Osteocyte (in vitro differentiated cells): ENCODE measurements around the gene LYST. TPM values are rescaled to one million over a fixed set of nuclear protein-coding genes. Genes with fewer than 3 reads are reported as not detected.

Experiments used
- DNase-seq: peaks from one replicate; pipeline ENCODE4 v3.0.0; 2021; ENCODE audit warnings: mixed read lengths; ENCODE audit not compliant: unreplicated experiment; ENCODE audit errors: extremely low spot score
- H3K27ac Mint-ChIP-seq: one replicate; pipeline ENCODE4 v1.8.0; 2021; ENCODE audit warnings: mild to moderate bottlenecking, mixed read lengths; ENCODE audit not compliant: unreplicated experiment
- H3K27me3 Mint-ChIP-seq: one replicate; pipeline ENCODE4 v1.8.0; 2021; ENCODE audit warnings: mixed read lengths; ENCODE audit not compliant: unreplicated experiment
- H3K36me3 Mint-ChIP-seq: one replicate; pipeline ENCODE4 v1.8.0; 2021; ENCODE audit warnings: mixed read lengths; ENCODE audit not compliant: unreplicated experiment
- H3K4me1 Mint-ChIP-seq: one replicate; pipeline ENCODE4 v1.8.0; 2021; ENCODE audit warnings: mixed read lengths; ENCODE audit not compliant: unreplicated experiment
- H3K4me3 Mint-ChIP-seq: one replicate; pipeline ENCODE4 v1.8.0; 2021; ENCODE audit warnings: mild to moderate bottlenecking, moderate library complexity, mixed read lengths; ENCODE audit not compliant: unreplicated experiment
- H3K9me3 Mint-ChIP-seq: one replicate; pipeline ENCODE4 v1.8.0; 2021; ENCODE audit warnings: mixed read lengths; ENCODE audit not compliant: unreplicated experiment
- CTCF ChIP-seq: fragments of 200-600 bp; sonication (generic); IDR thresholded peaks from 2 replicates; pipeline ENCODE4 v1.5.0; 2021; ENCODE audit warnings: antibody characterized with exemption, mild to moderate bottlenecking, moderate library complexity
- total RNA-seq: library from RNA; stranded (reverse); gene quantifications from 2 replicates; pipeline ENCODE4 v1.2.1, GENCODE V29; 2021

LYST gene
- total RNA-seq, 1 donor from 2014 or later = 21.7 TPM

DNA sequence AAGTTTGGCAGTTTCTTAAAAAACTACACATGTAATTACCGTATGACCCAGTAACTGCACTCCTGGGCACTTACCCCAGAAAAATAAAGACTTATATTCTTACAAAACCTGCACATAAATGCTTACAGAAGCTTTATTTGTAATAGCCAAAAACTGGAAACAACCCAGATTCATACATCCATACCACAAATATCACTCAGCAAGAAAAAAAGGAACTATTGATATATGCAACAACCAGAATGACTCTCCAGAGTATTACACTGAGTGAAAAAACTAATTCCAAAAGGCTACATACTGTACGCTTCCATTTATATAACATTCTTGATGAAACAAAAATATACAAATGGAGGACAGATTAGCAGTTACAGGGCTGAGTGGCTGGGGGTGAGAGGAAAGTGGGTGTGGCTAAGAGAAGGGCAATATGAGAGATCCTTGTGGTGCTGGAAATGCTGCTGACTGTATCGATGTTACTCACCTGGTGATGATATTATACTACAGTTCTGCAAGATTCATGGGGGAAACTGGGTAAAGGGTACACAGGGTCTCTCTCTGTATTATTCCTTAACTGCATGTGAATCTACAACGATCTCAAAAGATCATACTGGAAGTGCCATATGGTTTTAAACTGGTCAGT, 121.1 kb downstream of the LYST start:
- Mint-ChIP-seq H3K4me3 (no peak overlapping the region), H3K27me3 (no peaks in the 10 kb centered on the region), H3K36me3 (peaks cover 44% of the 10 kb centered on the region), H3K27ac (no peak overlapping the region), H3K9me3 (no peaks in the 10 kb centered on the region), H3K4me1 (peaks cover 17% of the 10 kb centered on the region)
- DNase-seq = no peak
- no peak for TF ChIP-seq CTCF

DNA sequence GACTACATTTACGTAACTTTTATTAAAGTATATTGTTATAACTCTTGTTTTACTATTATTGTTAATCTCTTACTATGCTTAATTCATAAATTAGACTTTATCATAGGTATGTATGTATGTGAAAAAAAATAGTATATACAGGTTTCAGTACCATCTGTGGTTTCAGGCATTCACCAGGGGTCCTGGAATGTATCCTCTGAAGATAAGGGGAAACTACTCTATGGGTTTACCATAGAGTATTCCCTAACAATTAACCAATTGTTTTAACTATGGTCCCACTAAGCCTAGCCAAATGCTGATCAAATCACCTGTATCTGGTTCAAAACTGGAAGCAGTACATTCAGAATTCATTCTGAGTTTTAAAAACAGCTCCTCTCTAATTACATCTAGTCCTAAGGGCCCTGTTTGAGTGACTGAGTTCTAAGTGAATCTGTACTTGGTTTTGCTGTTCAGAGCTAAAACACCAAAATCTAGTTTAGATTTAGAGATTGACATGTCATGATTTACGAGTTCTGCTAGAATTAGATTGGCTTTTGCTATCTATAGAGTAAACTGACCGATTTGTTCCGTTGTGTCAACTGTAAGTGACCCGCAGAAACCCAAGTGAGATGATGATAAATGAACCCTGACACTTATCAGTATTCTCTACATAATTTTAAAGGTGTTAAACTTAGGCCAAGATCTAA, 123.6 kb downstream of the LYST start:
- no peaks in the 10 kb centered on the region for H3K27me3 Mint-ChIP-seq
- DNase-seq = no peak
- no peaks in the 10 kb centered on the region for H3K9me3 Mint-ChIP-seq
- H3K4me1 Mint-ChIP-seq = peaks cover 35% of the 10 kb centered on the region
- H3K36me3 Mint-ChIP-seq = peaks cover 43% of the 10 kb centered on the region
- no peak overlapping the region for H3K27ac Mint-ChIP-seq
- H3K4me3 Mint-ChIP-seq = no peak overlapping the region
- TF ChIP-seq CTCF = no peak

- Mint-ChIP-seq H3K4me3 (no peak overlapping the region), H3K27ac (peak overlapping the region; percentile 78), H3K4me1 (peaks cover 46% of the 10 kb centered on the region), H3K36me3 (peaks cover 42% of the 10 kb centered on the region), H3K9me3 (no peaks in the 10 kb centered on the region), H3K27me3 (no peaks in the 10 kb centered on the region)
- DNase-seq = no peak
- TF ChIP-seq CTCF = no peak
Measured at GRCh38 chr1:235741294-235741693, 125.4 kb downstream of the LYST start.

GRCh38 chr1:235739631-235740030, 127.1 kb downstream of the LYST start:
- H3K9me3 Mint-ChIP-seq = no peaks in the 10 kb centered on the region
- no peak overlapping the region for H3K4me3 Mint-ChIP-seq
- H3K27ac Mint-ChIP-seq = peak overlapping the region; percentile 8
- TF ChIP-seq CTCF = no peak
- H3K27me3 Mint-ChIP-seq = no peaks in the 10 kb centered on the region
- H3K4me1 Mint-ChIP-seq = peaks cover 44% of the 10 kb centered on the region
- H3K36me3 Mint-ChIP-seq = peaks cover 33% of the 10 kb centered on the region
- no peak for DNase-seq

GRCh38 chr1:235739124-235739523, 127.6 kb downstream of the LYST start:
- no peak for DNase-seq
- no peak overlapping the region for H3K4me3 Mint-ChIP-seq
- H3K9me3 Mint-ChIP-seq = no peaks in the 10 kb centered on the region
- peaks cover 44% of the 10 kb centered on the region for H3K4me1 Mint-ChIP-seq
- H3K36me3 Mint-ChIP-seq = peaks cover 29% of the 10 kb centered on the region
- no peak for TF ChIP-seq CTCF
- H3K27me3 Mint-ChIP-seq = no peaks in the 10 kb centered on the region
- H3K27ac Mint-ChIP-seq = peak overlapping the region; percentile 8
